Cardiac muscle cell (in vitro differentiated cells and primary cell): ENCODE results near the gene P2RY6. TPM values are rescaled to one million over a fixed set of nuclear protein-coding genes. Genes with fewer than 3 reads are reported as not detected.

ENCODE experiments used
- DNase-seq, 2 donors: peaks; one replicate each; pipeline versions ENCODE4 v3.0.0 to v3.0.0-alpha.2; 2010 to 2017; ENCODE audit warnings: low read depth in 1 of 2, low spot score in 1 of 2
- H3K27ac ChIP-seq: fragments of 200-600 bp; sonication (generic); 2 replicates; pipeline ENCODE4 v1.5.1; 2016
- H3K27me3 ChIP-seq: fragments of 200-600 bp; sonication (generic); 2 replicates; pipeline ENCODE4 v1.6.0; 2016; ENCODE audit warnings: control low read depth
- H3K36me3 ChIP-seq: fragments of 200-600 bp; sonication (generic); 2 replicates; pipeline ENCODE4 v1.5.1; 2016; ENCODE audit warnings: control low read depth
- H3K4me1 ChIP-seq: fragments of 200-600 bp; sonication (generic); 2 replicates; pipeline ENCODE4 v1.8.1; 2017; ENCODE audit warnings: low read depth, mild to moderate bottlenecking, mixed run types
- H3K4me3 ChIP-seq: fragments of 200-600 bp; sonication (generic); 2 replicates; pipeline ENCODE4 v1.5.1; 2016; ENCODE audit warnings: mild to moderate bottlenecking
- H3K9me3 ChIP-seq: fragments of 200-600 bp; sonication (generic); 2 replicates; pipeline ENCODE4 v1.5.1; 2017; ENCODE audit warnings: low read depth, mild to moderate bottlenecking, control low read depth
- CTCF ChIP-seq: IDR thresholded peaks from 2 replicates; pipeline ENCODE4 v1.5.1; 2012; ENCODE audit warnings: low read depth, mild to moderate bottlenecking, low read length
- polyA plus RNA-seq: library from polyadenylated mRNA; unstranded; fragments of >200 nt; fragmentation: Nextera tagmentation; extraction: Ambion mirVana; gene quantifications from 2 replicates; pipeline ENCODE4 v1.2.1, GENCODE V29; 2016
- total RNA-seq: library from RNA; depleted of rRNA; stranded (reverse); fragments of >200 nt; gene quantifications from 2 replicates; pipeline ENCODE4 v1.2.3, GENCODE V29; 2016

The P2RY6 gene
- total and polyA plus RNA-seq, 2 experiments from 2014 or later = 0.39 TPM; not detected in 1

GRCh38 chr11:73310661-73311393 is 38.7 kb downstream of the P2RY6 start:
- peaks cover 5% of the 10 kb centered on the region for H3K36me3 ChIP-seq
- TF ChIP-seq CTCF = no peak
- peak overlapping the region; percentile 100 for H3K27ac ChIP-seq
- no peak overlapping the region for H3K4me3 ChIP-seq
- no peak for DNase-seq
- no peaks in the 10 kb centered on the region for H3K27me3 ChIP-seq
- H3K4me1 ChIP-seq = peaks cover 51% of the 10 kb centered on the region
- H3K9me3 ChIP-seq = no peaks in the 10 kb centered on the region

- H3K27me3 ChIP-seq = no peaks in the 10 kb centered on the region
- peaks cover 56% of the 10 kb centered on the region for H3K4me1 ChIP-seq
- TF ChIP-seq CTCF = no peak
- no peak overlapping the region for H3K27ac ChIP-seq
- no peak for DNase-seq
- H3K9me3 ChIP-seq = no peaks in the 10 kb centered on the region
- peak overlapping the region; percentile 17 for H3K4me3 ChIP-seq
- H3K36me3 ChIP-seq = peaks cover 5% of the 10 kb centered on the region
These were observed 39.3 kb downstream of the P2RY6 start for GRCh38 chr11:73311394-73311869.

GRCh38 chr11:73312036-73312435 is 39.9 kb downstream of the P2RY6 start:
- peaks cover 56% of the 10 kb centered on the region for H3K4me1 ChIP-seq
- TF ChIP-seq CTCF = no peak
- H3K4me3 ChIP-seq = peak overlapping the region; percentile 17

GRCh38 chr11:73312851-73313327 is 40.8 kb downstream of the P2RY6 start:
- Histone ChIP-seq H3K9me3 (no peaks in the 10 kb centered on the region), H3K4me3 (peak overlapping the region; percentile 17), H3K27me3 (no peaks in the 10 kb centered on the region), H3K36me3 (peaks cover 5% of the 10 kb centered on the region), H3K4me1 (peaks cover 56% of the 10 kb centered on the region), H3K27ac (peak overlapping the region; percentile 97)
- DNase-seq = no peak
- no peak for TF ChIP-seq CTCF

More at GRCh38 chr11:73312036-73312435, 39.9 kb downstream of the P2RY6 start:
- no peak for DNase-seq
- no peaks in the 10 kb centered on the region for H3K9me3 ChIP-seq
- no peak overlapping the region for H3K27ac ChIP-seq
- H3K27me3 ChIP-seq = no peaks in the 10 kb centered on the region
- H3K36me3 ChIP-seq = peaks cover 5% of the 10 kb centered on the region

- Histone ChIP-seq H3K4me1 (peaks cover 56% of the 10 kb centered on the region), H3K36me3 (peaks cover 2% of the 10 kb centered on the region), H3K4me3 (no peak overlapping the region), H3K9me3 (no peaks in the 10 kb centered on the region), H3K27me3 (no peaks in the 10 kb centered on the region), H3K27ac (peak overlapping the region; percentile 97)
- TF ChIP-seq CTCF = no peak
- DNase-seq = no peak
These were observed 41.5 kb downstream of the P2RY6 start for GRCh38 chr11:73313652-73314051.
